ENCODE results near the gene TBL1Y. TPM values are rescaled to one million over a fixed set of nuclear protein-coding genes. Genes with fewer than 3 reads are reported as not detected.

Gene TBL1Y
- total RNA-seq, 4 donors from 2014 or later: not detected

- no peak for DNase-seq
- no peak overlapping the region for H3K4me3 ChIP-seq
- intact Hi-C loops (cut with DNase I; ENCODE audit: low total_unique reads): no loop called here
- no peaks in the 10 kb centered on the region for H3K36me3 ChIP-seq
- H3K9me3 ChIP-seq: no peaks in the 10 kb centered on the region
- no peaks in the 10 kb centered on the region for H3K27me3 ChIP-seq
- TF ChIP-seq POLR2A (IDR thresholded peaks at IDR 0.05) (no peak), CTCF (IDR thresholded peaks at IDR 0.05) (no peak)
- H3K4me1 ChIP-seq: no peaks in the 10 kb centered on the region
- H3K27ac ChIP-seq: no peak overlapping the region
These were observed 37.9 kb downstream of the TBL1Y start for GRCh38 chrY:6948378-6948777.

- DNase-seq: no peak
- Histone ChIP-seq H3K36me3 (no peaks in the 10 kb centered on the region), H3K27me3 (no peaks in the 10 kb centered on the region), H3K27ac (no peak overlapping the region), H3K4me1 (no peaks in the 10 kb centered on the region), H3K9me3 (no peaks in the 10 kb centered on the region), H3K4me3 (no peak overlapping the region)
- no peak for TF ChIP-seq POLR2A (IDR thresholded peaks at IDR 0.05)
- TF ChIP-seq CTCF (IDR thresholded peaks at IDR 0.05): no peak
- intact Hi-C loops (cut with DNase I; ENCODE audit: low total_unique reads): no loop called here
These were observed 39.5 kb downstream of the TBL1Y start for GRCh38 chrY:6949947-6950346.

GRCh38 chrY:6964732-6965131, 54.2 kb downstream of the TBL1Y start:
- DNase-seq: no peak
- Histone ChIP-seq H3K36me3 (no peaks in the 10 kb centered on the region), H3K4me1 (no peaks in the 10 kb centered on the region), H3K27me3 (no peaks in the 10 kb centered on the region), H3K4me3 (no peak overlapping the region), H3K27ac (no peak overlapping the region), H3K9me3 (no peaks in the 10 kb centered on the region)
- intact Hi-C loops (cut with DNase I; ENCODE audit: low total_unique reads): no loop called here
- TF ChIP-seq POLR2A (IDR thresholded peaks at IDR 0.05) (no peak), CTCF (IDR thresholded peaks at IDR 0.05) (no peak)

GRCh38 chrY:6966521-6966920, 56.0 kb downstream of the TBL1Y start:
- no peaks in the 10 kb centered on the region for H3K9me3 ChIP-seq
- no peaks in the 10 kb centered on the region for H3K4me1 ChIP-seq
- no peak overlapping the region for H3K4me3 ChIP-seq
- H3K27ac ChIP-seq: no peak overlapping the region
- no peak for TF ChIP-seq POLR2A (IDR thresholded peaks at IDR 0.05)
- DNase-seq: no peak
- no peaks in the 10 kb centered on the region for H3K27me3 ChIP-seq
- no peaks in the 10 kb centered on the region for H3K36me3 ChIP-seq
- intact Hi-C loops (cut with DNase I; ENCODE audit: low total_unique reads): no loop called here

GRCh38 chrY:6967736-6968135, 57.2 kb downstream of the TBL1Y start:
- no peaks in the 10 kb centered on the region for H3K4me1 ChIP-seq
- intact Hi-C loops (cut with DNase I; ENCODE audit: low total_unique reads): no loop called here

More at GRCh38 chrY:6967736-6968135, 57.2 kb downstream of the TBL1Y start:
- Histone ChIP-seq H3K27me3 (no peaks in the 10 kb centered on the region), H3K4me3 (no peak overlapping the region), H3K36me3 (no peaks in the 10 kb centered on the region), H3K27ac (no peak overlapping the region), H3K9me3 (no peaks in the 10 kb centered on the region)
- TF ChIP-seq CTCF (IDR thresholded peaks at IDR 0.05): no peak
- no peak for TF ChIP-seq POLR2A (IDR thresholded peaks at IDR 0.05)
- no peak for DNase-seq

Data from uterus (tissue), 4 donors.